GM21381 (cell line): Measurements from ENCODE around the gene ATP6V1C2.
"Not testable (repeated sequence)": the region's sequence is repeated elsewhere in the genome, so short reads cannot be mapped to it uniquely, and the experiment has no call there.

ENCODE experiments used
- ATAC-seq: cut with Tn5 transposase; IDR thresholded peaks from one replicate; pipeline ENCODE4 v1.9.1; 2021; ENCODE audit warnings: mild to moderate bottlenecking, moderate library complexity; ENCODE audit not compliant: unreplicated experiment

ATP6V1C2 gene

DNA sequence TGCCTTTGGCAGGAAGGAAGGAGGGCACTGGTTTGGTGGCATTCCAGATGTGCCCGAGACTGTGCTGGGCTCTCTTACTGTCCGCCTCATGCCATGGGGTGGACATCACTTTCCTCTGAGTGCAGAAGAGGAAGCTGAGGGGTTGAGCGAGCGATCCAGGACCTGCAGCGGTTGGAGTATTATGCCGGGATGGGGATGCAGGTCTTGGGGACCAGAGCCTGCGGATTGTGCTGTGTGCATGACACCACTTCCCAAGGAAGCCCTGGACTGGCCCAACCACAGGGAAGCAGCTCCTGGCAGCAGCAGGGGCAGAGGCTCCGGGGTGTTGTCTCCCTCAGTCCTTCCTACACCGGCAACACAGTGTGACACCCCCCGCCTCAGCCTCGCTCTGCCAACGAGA, 44.5 kb downstream of the ATP6V1C2 start:
- ATAC-seq: no peak

DNA sequence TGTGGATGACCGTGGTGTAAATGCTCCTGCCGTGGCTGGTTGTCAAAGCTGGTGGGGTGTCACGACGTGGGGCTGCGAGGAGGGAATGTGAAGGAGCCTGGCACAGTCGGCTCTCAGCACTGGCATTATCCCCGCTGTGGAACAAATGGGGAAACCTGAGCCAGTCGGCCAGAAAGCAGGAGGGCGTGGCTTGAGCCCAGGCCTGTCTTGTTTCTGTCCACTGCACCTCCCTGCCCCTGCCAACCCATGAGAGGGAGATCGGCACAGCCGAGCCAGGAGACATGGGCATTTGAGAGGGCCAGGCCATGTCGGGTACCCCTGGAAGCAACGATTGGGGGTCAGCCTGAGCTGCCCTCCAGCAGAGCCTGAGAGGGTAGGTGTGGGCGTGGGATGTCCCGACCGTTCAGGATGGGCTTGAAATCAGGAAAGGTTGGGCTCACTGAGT, 46.7 kb downstream of the ATP6V1C2 start:
- ATAC-seq: no peak

DNA sequence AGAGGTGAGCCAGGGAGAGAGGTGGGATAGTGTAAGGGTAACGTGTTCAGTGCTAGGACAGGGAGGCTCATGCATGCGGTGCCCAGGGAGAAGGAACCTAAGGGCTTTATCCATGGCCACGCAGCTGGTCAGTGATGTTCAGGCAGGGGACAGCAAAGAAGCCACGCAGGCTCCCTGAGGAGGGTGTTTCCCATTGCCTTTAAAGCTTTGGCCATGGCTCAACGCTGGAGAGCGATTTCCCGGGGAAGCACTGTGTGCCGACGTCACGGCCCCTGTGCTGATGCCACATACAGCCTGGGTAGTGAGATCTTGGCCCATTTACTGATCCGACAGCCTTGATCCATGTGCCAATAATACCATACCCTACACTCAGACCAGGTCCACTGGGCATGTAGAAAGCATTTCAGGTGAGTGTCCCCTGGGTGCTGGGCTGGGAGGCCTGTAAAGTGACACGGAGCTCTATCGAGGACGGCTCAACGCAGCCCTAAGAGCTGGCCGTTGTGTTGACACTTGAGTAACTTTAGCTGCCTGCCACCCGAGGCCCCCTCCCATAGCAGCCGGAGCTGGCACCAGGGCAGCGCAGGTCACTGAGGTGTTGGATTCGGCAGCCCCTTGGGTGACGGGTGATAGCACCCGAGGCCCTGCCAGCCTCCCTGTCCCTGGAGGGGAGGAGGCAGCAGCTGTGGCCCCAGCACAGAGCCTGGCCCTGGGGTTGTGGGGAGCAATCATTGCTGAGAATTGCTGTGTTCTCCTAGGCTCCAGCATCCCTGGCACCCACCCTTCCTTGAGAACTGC, 49.7 kb downstream of the ATP6V1C2 start:
- ATAC-seq: no peak

DNA sequence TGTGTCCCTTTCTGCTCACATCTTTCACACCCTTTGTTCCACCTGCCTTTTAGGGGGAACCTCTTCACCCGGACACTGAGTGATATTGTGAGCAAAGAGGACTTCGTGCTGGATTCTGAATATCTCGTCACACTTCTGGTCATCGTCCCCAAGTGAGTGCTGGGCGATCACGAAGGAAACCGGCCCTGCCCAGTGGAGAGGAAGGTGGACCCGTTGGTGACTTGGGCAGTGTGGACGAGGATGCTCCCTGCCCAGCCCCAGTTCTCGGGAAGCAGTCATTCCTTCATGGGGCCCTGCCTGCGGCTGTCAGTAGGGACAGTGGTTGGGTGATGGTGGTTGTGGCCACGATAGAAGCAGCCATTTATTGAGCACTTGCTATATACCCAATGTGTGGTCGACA, 50.4 kb downstream of the ATP6V1C2 start:
- ATAC-seq: no peak

DNA sequence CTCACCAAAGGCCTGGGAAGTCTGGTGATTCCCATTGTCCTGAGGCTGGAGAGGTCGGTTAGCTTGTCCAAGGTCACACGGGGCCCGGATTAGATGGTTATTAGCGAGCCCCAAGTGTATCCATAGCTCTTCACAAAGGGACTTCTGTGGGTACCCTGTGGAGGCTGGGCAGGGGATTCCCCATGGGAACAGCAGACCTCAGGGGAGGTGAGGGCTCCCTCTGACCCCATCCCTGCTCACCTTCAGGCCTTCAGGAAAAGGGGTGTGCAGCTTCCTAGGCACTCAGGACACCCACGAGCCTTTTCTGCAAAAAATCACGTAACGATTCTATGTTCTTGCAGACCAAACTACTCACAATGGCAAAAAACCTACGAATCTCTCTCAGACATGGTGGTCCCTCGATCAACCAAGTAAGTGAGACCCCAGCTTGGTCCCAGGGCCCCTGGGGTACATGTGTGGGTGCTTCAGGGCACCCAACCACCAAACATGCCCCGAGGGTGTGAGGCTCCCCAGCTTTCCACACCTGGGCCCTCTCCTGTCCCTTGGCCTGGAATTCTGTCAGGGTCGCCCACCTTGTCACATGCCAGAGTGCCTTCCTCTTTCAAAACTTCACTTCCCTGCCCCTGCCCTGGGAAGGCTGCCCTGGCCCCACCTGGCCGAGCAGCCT, 50.9 kb downstream of the ATP6V1C2 start:
- ATAC-seq: no peak

DNA sequence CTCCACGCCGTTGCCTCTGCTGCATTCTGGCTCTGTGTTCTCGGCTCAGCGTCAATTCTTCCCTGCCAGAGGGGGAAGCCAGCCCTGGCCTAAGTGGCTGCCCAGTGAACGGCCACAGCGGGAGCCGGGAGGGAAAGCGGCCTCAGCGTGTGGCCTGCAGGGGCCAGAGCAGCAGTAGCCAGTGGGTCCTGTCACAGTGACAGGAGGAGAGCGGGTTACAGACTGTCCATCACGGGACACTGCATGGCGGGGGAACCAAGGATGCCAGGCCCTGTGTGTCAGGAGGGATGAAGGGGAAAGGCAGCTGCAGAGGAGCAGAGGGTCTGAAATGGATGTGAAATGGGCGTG, 51.4 kb downstream of the ATP6V1C2 start:
- ATAC-seq: no peak

DNA sequence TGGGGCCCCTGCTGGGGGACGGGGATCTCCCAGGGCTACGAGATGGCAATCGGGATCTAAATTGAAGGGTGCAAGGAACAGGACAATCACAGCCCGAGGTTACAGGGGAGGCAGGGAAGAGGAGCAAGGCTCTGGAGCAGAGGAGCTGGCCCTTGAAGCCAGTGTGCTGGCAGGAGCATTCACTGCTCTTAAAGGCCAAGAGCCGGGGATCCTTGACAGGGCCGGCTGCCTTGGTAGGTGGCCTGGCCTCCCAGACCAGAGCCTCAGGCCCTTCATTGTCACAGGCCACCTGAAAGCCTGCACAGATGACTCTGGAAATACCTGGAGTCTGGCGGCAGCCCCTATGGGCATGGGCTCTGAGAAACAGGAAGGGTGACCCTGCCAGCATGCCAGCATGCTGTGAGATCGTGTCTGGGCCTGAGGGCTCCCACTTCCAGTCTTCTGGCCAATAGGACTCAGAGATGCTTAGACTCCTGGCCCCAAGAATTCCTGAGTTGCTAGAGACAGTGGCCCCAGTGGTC, 52.5 kb downstream of the ATP6V1C2 start:
- ATAC-seq: no peak

DNA sequence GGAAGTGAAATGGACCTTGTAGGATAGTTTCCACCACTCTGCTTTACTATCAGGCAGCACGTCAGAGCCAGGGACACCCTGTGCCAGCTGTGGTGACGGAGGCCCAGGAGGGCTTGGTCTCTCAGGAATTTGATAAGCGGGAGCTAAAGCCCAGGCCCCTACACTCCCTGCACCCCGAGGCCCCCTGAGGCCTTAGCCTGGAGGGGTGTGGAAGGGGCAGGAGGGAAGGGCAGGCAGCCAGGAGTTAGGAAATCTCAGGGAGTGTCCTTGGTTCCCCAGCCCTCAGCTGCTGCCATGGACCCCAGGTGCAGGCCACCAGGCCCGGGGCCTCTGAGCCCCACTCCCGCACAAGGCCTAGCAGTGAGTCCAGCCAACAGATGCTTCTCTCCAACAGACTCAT, 53.0 kb downstream of the ATP6V1C2 start:
- no peak for ATAC-seq

DNA sequence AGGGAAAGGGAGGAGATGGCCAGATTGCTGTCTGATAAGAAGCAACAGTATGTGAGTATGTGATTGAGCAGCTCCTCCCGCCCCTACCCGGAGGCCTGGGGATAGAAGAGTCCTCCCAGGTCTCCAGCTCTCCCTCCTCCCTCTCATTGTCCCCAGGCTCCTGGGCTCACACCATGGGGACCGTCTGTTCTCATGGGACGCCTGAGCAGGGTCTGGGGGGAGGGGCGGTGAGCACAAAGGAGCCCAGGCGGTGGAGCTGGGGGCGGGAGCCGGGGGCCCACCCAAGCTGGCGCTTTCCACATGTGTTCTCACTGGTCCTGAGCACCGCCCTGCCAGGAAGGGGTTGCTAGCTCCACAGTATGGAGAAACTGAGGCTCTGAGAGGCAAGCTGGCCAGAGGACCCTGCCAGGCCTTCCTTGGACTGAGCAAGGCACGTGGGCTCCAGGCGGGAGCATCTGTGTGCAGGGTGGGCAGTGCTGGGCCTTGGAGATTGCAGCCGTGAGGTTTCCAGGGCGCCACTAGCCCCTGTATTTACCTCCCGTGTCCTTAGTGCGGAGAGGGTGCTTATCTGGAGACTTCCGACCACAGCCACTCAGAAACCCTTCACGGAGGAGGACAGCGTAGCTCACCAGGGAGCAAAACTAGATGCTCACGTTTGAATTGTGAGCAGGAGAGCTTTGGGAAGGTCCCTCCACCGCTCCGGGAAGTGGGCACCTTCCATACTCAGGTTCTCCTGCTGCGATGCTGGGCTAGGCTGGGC, 53.8 kb downstream of the ATP6V1C2 start:
- ATAC-seq: no peak

DNA sequence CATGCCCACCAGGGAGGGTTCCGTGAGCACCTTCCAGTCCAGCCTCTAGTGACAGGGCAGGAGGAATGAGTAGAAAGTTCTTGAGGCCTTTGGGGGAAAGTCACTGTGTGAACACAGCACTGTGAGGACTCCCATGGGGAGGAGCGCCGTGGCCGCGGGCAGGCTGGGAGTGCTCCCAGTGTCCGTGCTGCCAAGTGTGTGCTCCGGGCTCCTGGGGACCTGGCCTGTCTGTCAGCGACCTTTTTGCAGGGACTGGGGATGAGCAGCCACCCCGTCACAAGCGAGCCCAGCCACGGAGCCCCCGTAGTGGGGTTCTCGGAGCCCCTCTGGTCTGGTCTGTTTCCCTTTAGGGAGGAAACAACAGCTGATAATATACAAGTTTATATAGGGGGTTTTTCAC, 54.4 kb downstream of the ATP6V1C2 start:
- ATAC-seq: no peak

DNA sequence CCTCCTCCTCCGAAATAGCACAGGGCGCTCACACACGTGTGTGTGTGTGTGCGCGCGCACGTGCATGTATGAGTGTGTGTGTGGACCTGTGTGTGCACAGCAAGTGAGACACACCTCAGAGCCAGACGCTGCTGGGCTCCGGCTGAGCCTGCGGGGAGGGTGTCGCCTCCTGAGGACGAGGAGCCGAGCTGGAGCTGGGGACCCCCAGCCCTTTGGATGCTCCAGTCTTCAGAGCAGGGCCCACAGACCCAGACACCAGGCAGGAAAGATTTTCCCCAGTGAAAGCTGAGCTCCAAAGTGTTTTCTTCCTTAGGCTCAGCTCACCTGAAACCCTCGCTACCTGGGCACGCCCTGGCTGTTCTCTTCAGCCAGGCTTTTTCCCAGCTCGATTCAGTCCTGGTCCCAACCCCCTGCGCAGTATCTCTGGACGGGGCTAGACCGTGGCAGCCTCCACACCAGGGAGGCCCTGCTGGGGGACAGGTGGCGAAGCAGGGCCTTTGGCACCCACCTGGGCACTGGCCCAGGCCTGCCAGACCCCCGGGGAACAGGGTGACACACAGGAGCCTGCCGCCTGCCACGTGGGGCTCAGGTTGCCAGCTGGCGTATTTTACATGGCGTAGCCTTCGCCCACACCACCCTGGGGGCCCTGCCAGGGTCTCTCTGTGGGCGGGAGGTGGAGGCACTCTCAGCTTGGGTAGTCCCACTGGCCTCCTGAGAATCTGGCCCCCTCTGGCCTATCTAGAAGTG, 55.0 kb downstream of the ATP6V1C2 start:
- no peak for ATAC-seq

DNA sequence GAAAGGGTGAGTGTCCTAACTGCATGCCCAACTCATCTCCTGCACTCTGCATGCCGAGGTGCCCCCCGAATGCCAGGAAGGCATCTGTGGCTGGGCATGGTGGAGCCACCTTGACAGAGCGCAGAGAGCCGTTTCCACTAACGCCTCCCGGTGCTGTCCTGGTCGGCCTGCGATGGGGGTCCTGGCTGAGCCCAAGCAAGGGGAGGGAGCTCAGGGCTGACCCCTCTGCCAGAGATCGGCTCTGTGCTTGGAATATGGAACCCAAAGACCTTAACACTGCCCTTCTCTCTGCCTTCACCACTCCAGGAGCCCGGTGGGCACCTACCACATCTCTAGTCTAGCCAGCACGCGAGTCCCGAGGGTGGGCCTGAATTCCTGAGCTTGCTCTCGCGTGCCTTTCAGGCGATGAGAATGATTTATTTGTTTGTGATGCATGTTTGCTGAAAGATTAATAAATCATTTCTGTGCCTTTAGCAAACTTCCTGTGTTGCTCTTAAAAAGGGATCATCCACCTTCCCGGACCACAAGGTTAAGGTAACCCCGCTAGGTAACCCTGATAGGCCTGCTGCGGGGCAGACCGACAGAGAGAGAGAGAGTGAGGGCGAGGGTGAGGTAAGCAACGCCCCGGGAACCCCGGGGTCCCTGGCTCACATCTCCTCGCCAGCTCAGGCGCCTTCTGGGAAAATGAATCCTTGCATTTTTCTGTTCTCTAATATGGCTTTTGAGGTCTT, 55.8 kb downstream of the ATP6V1C2 start:
- ATAC-seq: no peak

DNA sequence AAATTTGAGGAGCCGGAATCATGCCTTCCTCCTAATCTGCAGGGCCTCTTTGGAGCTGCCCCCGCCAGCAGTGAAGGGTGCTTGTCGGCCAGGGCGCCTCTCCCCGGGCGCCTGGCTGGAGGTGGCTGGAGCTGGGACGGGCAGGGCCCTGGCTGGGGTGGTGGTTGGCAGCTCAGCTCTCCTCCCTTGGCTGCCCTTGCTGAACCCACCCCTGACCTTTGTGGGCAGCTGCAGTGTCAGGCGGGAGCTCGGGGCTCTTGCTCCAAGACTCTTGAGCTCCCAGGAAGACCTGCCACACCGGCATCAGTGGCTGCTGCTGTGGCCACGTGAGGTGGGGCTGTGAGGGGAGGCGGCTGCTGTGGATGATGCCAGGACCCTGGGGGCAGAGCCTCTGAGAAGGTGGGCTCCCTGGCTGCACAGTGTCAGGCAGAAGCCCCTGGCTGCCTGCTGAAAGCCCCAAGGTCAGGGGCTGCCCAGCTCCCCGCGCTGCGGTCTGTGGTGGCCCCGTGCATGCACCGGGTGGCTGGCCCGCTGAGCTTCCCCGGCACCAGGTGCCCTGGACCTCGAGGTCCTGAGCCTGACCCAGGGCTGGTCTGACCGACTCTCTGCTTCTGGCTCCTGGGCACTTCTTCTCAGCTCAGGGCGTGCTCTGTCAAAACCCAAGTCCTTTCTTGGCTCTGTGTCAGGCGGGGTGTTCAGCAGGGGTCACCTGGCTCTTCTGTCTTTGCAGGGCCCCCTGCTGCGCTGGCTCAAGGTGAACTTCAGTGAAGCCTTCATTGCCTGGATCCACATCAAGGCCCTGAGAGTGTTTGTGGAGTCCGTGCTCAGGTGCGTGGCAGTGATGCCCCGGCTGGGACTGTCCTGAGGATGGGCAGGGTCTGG, 56.7 kb downstream of the ATP6V1C2 start:
- no peak for ATAC-seq

DNA sequence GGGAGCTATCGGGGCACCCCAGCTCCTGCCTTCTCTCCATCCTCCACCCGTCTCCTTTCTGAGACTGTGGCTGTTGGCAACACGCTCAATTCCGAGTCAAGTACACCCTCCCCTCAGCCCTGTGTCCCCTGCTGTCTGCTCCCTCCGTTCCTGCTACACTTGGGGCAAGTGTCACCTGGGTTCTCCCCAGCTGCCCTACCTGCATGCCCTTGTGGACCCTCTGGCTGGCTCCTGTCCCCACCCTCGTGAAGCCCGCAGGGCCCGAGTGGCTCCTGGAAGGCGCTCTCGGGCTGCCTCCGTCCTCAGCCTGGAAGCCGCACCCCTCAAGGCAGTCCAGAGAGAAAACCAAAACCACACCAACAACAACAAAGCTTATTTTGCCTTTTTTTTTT, 57.3 kb downstream of the ATP6V1C2 start:
- no peak for ATAC-seq

DNA sequence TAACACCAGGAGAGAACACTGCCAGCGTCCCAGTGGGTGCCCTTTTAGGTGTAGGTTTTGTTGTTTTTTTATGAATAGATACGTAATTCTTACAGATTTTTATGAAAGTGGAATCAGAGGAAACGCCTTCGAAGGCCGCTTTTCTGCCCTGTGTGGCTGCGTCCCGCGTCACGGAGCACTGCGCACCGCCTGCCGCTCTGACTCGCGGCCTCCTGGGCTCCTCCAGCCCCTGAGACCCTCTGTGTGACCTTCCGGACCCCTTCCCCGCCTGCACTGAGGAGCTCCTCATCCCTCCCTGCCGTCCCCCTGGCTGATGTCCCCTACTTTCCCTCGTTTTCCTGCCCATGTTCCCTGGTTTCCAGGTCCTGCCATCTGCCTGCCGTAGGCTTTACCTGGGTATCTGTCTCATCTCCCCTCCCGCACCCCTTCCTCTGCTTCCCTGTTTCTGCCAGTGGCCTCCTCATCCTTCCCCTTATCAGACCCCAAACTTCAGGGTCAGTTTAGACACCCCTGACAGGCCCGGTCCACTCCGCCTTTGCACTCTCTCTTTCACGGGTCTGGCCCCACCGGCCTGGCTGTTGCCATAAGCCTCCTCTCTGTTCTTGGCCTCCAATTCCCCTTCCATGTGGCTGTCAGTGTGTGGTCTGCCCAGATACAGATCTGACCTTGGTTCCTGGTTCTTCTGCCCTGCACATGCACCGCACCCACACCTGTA, 58.5 kb downstream of the ATP6V1C2 start:
- no peak for ATAC-seq

DNA sequence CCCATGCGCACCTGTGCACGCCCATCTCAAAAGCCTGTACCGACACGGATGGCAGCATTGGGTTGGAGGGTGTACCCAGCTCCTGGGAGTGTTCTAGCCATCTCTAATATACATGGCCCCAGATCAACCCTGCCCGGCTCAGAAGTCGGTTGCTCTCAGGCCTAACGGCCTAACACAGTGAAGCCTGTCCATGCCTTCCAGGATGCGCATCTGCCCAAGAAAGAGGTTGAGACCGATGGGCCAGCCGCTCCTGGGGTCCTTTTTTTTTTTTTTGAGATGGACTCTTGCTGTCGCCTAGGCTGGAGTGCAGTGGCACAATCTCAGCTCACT, 59.0 kb downstream of the ATP6V1C2 start:
- no peak for ATAC-seq

DNA sequence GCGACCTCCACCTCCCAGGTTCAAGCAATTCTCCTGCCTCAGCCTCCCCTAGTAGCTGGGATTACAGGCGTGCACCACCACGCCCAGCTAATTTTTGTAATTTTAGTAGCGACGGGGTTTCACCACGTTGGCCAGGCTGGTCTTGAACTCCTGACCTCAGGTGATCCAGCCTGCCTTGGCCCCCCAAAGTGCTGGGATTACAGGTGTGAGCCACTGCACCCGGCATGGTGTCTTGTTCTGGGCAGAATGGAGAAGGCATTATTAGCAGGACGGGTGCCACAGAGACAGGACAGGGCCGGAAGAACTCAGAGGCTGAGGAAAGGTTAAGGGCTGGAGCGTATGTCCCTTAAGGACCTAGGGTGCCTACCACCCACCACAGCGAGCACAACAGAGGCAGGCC, 59.4 kb downstream of the ATP6V1C2 start:
- ATAC-seq: not testable (repeated sequence)

DNA sequence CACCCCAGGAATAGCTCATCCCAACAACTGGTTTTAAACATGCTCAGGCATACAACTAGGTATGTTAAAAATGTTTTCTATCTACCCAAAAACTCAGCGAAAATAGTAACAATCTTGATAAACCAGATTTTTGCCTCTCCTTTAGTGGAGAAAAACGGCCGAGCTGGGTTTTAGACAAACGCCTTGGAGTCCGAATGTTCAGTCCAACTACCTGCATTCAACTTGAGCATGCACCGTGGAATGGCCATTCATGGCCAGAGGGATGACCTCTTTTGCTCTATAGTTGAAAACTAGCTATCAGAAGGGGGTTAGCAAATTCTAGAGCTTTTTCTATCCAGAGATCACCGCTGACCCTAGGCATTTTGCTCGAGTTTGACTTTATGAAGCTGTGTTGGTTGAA, 60.3 kb downstream of the ATP6V1C2 start:
- ATAC-seq: no peak

DNA sequence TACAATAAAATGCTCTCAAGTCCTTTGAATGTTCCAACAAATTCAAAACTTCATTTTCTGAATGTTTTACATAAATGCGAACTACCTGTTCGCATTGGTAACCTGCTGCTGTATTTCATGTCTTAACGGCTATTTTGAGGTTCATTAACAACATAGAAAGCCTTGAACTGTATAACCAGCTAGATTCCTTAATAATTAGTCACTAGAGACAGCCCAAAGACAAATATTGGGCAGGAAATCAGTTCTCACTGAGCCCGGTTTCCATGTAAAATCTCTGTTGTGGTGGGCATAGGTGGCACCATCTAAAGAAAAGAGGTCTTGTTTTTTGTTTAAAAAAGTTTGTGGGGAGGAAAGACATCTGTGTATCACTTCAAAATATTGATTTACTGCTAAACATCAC, 62.0 kb downstream of the ATP6V1C2 start:
- ATAC-seq: no peak
